GM12801 (cell line): ENCODE data around the gene HNRNPH2.

Experiments used
- TF ChIP-seq, protein P1 (sequence below): IDR thresholded peaks from one replicate; pipeline ENCODE4 v1.5.1; 2011; ENCODE audit warnings: control low read depth; ENCODE audit not compliant: insufficient read length; ENCODE audit errors: extremely low read depth

Gene HNRNPH2

DNA sequence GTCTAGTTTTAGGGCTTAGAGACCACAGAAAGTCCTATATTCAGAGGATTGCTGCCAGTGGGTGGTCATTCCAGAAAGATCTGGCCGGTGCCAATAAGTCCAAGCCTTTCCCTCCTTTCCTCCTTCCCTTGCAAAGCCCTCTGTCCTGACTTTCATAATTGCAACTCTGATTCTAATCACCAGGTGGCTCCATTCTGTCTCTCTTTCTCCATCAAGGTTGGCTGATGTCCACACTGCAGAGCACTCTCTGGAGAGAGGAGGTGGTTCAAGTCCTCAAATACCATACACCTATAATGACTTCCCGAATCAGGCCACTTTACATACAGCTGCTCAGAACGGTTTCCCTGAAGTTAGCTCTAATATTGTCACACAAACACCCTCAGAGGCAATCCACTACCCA, 54.9 kb downstream of the HNRNPH2 start:
- TF ChIP-seq, protein P1, sequence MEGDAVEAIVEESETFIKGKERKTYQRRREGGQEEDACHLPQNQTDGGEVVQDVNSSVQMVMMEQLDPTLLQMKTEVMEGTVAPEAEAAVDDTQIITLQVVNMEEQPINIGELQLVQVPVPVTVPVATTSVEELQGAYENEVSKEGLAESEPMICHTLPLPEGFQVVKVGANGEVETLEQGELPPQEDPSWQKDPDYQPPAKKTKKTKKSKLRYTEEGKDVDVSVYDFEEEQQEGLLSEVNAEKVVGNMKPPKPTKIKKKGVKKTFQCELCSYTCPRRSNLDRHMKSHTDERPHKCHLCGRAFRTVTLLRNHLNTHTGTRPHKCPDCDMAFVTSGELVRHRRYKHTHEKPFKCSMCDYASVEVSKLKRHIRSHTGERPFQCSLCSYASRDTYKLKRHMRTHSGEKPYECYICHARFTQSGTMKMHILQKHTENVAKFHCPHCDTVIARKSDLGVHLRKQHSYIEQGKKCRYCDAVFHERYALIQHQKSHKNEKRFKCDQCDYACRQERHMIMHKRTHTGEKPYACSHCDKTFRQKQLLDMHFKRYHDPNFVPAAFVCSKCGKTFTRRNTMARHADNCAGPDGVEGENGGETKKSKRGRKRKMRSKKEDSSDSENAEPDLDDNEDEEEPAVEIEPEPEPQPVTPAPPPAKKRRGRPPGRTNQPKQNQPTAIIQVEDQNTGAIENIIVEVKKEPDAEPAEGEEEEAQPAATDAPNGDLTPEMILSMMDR = no peak
